HEK293 (cell line): ENCODE measurements around the gene METTL17.

Source experiments
- CTCF ChIP-seq: fragments of 450-650 bp; formaldehyde crosslinking; IDR thresholded peaks from 2 replicates; pipeline ENCODE4 v1.5.1; 2016; ENCODE audit warnings: missing biosample characterization, missing genetic modification characterization
- TCF7L2 ChIP-seq: IDR thresholded peaks from 2 replicates; pipeline ENCODE4 v1.6.1; 2011; ENCODE audit warnings: low read depth, mild to moderate bottlenecking, inconsistent platforms, low read length, moderate library complexity, borderline replicate concordance
- ZNF239 ChIP-seq: fragments of 450-650 bp; formaldehyde crosslinking; IDR thresholded peaks from 2 replicates; pipeline ENCODE4 v1.5.1; 2016; ENCODE audit warnings: missing biosample characterization, missing genetic modification characterization
- ZNF394 ChIP-seq: fragments of 450-650 bp; formaldehyde crosslinking; IDR thresholded peaks from 2 replicates; pipeline ENCODE4 v1.5.1; 2016; ENCODE audit warnings: missing biosample characterization, missing genetic modification characterization, mild to moderate bottlenecking, moderate library complexity, borderline replicate concordance
- ZNF621 ChIP-seq: fragments of 450-650 bp; formaldehyde crosslinking; IDR thresholded peaks from 2 replicates; pipeline ENCODE4 v1.5.1; 2017; ENCODE audit warnings: missing biosample characterization, missing genetic modification characterization
- ZNF76 ChIP-seq: fragments of 450-650 bp; formaldehyde crosslinking; IDR thresholded peaks from 2 replicates; pipeline ENCODE4; 2016; ENCODE audit warnings: low read depth, missing biosample characterization, missing genetic modification characterization, borderline replicate concordance

GRCh38 chr14:21019366-21019765 lies 29.6 kb downstream of the METTL17 start:
- TF ChIP-seq TCF7L2 (no peak), ZNF394 (tag by site-specific recombination) (no peak), ZNF621 (tag by site-specific recombination) (no peak), CTCF (tag by site-specific recombination) (no peak), ZNF239 (no peak), ZNF76 (no peak)
